ENCODE results near the gene RSAD2. TPM values are rescaled to one million over a fixed set of nuclear protein-coding genes. Genes with fewer than 3 reads are reported as not detected.

The RSAD2 gene, protein sequence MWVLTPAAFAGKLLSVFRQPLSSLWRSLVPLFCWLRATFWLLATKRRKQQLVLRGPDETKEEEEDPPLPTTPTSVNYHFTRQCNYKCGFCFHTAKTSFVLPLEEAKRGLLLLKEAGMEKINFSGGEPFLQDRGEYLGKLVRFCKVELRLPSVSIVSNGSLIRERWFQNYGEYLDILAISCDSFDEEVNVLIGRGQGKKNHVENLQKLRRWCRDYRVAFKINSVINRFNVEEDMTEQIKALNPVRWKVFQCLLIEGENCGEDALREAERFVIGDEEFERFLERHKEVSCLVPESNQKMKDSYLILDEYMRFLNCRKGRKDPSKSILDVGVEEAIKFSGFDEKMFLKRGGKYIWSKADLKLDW
- total RNA-seq: 0.77 and 1.7 TPM in 2 replicates
- 0.14 and 0.17 TPM in 2 replicates for polyA plus RNA-seq
- polyA plus RNA-seq (2012): 0.03 and 0.13 TPM in 2 replicates
- polyA minus RNA-seq (ENCODE audit: low replicate concordance): not detected in 2 replicates

DNA sequence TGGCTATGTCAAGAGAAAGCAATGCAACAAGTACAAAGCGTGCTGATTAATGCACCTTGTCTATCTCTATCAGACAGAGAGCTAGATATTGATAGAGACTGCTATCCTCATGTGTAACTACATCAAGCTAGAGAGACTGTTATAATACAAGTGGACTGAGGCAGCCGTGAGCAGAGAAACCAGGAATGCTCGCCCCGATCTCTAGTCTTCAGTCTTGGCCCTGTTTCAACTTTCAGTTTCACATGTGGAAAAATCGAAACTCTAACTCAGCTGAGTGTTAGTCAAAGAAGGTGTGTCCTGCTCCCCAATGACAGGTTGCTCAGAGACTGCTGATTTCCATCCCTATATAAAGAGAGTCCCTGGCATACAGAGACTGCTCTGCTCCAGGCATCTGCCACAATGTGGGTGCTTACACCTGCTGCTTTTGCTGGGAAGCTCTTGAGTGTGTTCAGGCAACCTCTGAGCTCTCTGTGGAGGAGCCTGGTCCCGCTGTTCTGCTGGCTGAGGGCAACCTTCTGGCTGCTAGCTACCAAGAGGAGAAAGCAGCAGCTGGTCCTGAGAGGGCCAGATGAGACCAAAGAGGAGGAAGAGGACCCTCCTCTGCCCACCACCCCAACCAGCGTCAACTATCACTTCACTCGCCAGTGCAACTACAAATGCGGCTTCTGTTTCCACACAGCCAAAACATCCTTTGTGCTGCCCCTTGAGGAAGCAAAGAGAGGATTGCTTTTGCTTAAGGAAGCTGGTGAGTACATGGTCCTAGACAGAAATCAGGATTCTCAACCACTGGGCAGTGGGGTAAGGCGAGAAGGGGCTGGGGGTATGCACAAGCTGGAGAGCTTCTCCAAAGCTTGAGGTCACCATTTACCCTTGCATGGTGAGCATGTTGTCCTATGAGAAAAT, at the start of gene RSAD2:
RSAD2 (plus strand) TSS at position 376 of the 903 bp plus-strand sequence; CDS start at position 400, 24 bp downstream.
- Histone ChIP-seq H3K9ac (ENCODE audit: insufficient read depth, low read length) (no peak within 1 kb of the TSS), H3K36me3 (ENCODE audit: control insufficient read depth, insufficient read depth, low read length) (no peaks in the 10 kb centered on the region), H3K4me2 (ENCODE audit: extremely low read depth, insufficient read depth, low read length) (peak within 1 kb of the TSS; percentile 73), H2AFZ (ENCODE audit: low read length) (peak within 1 kb of the TSS; percentile 30), H3K4me3 (replicated peaks in 1 of 4; ENCODE audit: control extremely low read depth in 1 of 4, insufficient read depth in 1 of 4, low read depth in 3 of 4, low read length in 4 of 4) (peak within 1 kb of the TSS; percentile 21 to 55 (median 43)), H4K20me1 (ENCODE audit: control insufficient read depth, extremely low read depth, insufficient read depth, low read length) (no peaks in the 10 kb centered on the region), H3K27me3 (ENCODE audit: control insufficient read depth, insufficient read depth, low read length) (no peaks in the 10 kb centered on the region), H3K79me2 (ENCODE audit: control insufficient read depth, insufficient read depth, low read length) (no peaks in the 10 kb centered on the region), H3K4me1 (ENCODE audit: control insufficient read depth, extremely low read depth, insufficient read depth, low read length) (no peaks in the 10 kb centered on the region), H3K9me3 (ENCODE audit: control insufficient read depth, insufficient read depth, low read depth, low read length) (no peaks in the 10 kb centered on the region), H3K27ac (ENCODE audit: insufficient read depth, low read length) (no peak within 1 kb of the TSS)
- no peak for TF ChIP-seq EZH2 (IDR thresholded peaks at IDR 0.05; ENCODE audit: low read length, missing control alignments)
- TF ChIP-seq, protein P1, sequence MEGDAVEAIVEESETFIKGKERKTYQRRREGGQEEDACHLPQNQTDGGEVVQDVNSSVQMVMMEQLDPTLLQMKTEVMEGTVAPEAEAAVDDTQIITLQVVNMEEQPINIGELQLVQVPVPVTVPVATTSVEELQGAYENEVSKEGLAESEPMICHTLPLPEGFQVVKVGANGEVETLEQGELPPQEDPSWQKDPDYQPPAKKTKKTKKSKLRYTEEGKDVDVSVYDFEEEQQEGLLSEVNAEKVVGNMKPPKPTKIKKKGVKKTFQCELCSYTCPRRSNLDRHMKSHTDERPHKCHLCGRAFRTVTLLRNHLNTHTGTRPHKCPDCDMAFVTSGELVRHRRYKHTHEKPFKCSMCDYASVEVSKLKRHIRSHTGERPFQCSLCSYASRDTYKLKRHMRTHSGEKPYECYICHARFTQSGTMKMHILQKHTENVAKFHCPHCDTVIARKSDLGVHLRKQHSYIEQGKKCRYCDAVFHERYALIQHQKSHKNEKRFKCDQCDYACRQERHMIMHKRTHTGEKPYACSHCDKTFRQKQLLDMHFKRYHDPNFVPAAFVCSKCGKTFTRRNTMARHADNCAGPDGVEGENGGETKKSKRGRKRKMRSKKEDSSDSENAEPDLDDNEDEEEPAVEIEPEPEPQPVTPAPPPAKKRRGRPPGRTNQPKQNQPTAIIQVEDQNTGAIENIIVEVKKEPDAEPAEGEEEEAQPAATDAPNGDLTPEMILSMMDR (conservative IDR thresholded peaks at IDR 0.05 in 1 of 2, IDR thresholded peaks at IDR 0.05 in 1 of 2; ENCODE audit: low read depth in 1 of 2, low read length in 2 of 2): no peak
- peak; percentile 34 to 42 for DNase-seq (ENCODE audit: low read depth in 2 of 2)

DNA sequence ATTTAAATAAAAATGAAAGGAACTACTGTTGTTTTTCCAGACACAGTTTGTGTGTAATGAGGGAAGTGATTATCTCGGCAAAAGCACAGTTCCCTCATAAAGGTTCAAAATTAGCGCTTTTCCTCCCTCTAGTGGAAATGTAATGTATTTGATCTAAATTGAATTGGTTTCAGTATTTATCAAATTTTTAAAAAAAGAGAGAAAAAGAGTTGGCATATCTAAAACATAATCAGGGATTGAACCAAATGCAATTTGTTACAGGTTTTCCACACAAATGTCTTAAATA, 49.3 kb upstream of the RSAD2 start:
- Histone ChIP-seq H3K36me3 (ENCODE audit: control insufficient read depth, insufficient read depth, low read length) (no peaks in the 10 kb centered on the region), H3K9ac (ENCODE audit: insufficient read depth, low read length) (no peak overlapping the region), H4K20me1 (ENCODE audit: control insufficient read depth, extremely low read depth, insufficient read depth, low read length) (no peaks in the 10 kb centered on the region), H3K27ac (ENCODE audit: insufficient read depth, low read length) (no peak overlapping the region), H3K27me3 (ENCODE audit: control insufficient read depth, insufficient read depth, low read length) (no peaks in the 10 kb centered on the region), H3K4me1 (ENCODE audit: control insufficient read depth, extremely low read depth, insufficient read depth, low read length) (peaks cover 3% of the 10 kb centered on the region), H3K9me3 (ENCODE audit: control insufficient read depth, insufficient read depth, low read depth, low read length) (no peaks in the 10 kb centered on the region), H2AFZ (ENCODE audit: low read length) (peak overlapping the region; percentile 24), H3K4me2 (ENCODE audit: extremely low read depth, insufficient read depth, low read length) (peak overlapping the region; percentile 46), H3K79me2 (ENCODE audit: control insufficient read depth, insufficient read depth, low read length) (no peaks in the 10 kb centered on the region), H3K4me3 (replicated peaks in 1 of 4; ENCODE audit: control extremely low read depth in 1 of 4, insufficient read depth in 1 of 4, low read depth in 3 of 4, low read length in 4 of 4) (no peak overlapping the region)
- peak; percentile 40 to 66 for DNase-seq (ENCODE audit: low read depth in 2 of 2)
- TF ChIP-seq, protein P1 (conservative IDR thresholded peaks at IDR 0.05 in 1 of 2, IDR thresholded peaks at IDR 0.05 in 1 of 2; ENCODE audit: low read depth in 1 of 2, low read length in 2 of 2): peak; percentile 32 to 48
- no peak for TF ChIP-seq EZH2 (IDR thresholded peaks at IDR 0.05; ENCODE audit: low read length, missing control alignments)

DNA sequence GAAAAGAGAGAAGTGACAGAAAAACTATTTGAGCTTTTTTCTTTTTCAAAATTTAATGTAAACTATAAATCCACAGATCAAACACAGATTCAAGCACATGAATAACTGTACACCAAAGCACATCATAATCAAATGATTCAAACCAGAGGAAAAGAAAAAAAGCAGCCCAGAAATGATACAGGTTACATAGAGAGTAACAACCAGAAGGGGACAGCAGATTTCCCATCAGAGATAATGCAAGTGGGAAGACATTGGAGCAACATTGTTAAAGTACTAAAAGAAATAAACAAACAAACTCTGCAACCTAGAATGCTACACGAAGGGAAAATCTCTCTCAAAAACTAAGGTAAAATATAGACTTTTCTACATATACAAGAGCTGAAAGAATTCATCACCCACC, 46.3 kb upstream of the RSAD2 start:
- no peak overlapping the region for H3K9ac ChIP-seq (ENCODE audit: insufficient read depth, low read length)
- H3K27me3 ChIP-seq (ENCODE audit: control insufficient read depth, insufficient read depth, low read length): no peaks in the 10 kb centered on the region
- no peak for DNase-seq (ENCODE audit: low read depth in 2 of 2)
- TF ChIP-seq, protein P1 (conservative IDR thresholded peaks at IDR 0.05 in 1 of 2, IDR thresholded peaks at IDR 0.05 in 1 of 2; ENCODE audit: low read depth in 1 of 2, low read length in 2 of 2): no peak
- no peak for TF ChIP-seq EZH2 (IDR thresholded peaks at IDR 0.05; ENCODE audit: low read length, missing control alignments)
- H3K36me3 ChIP-seq (ENCODE audit: control insufficient read depth, insufficient read depth, low read length): no peaks in the 10 kb centered on the region
- no peaks in the 10 kb centered on the region for H3K4me1 ChIP-seq (ENCODE audit: control insufficient read depth, extremely low read depth, insufficient read depth, low read length)
- H3K4me2 ChIP-seq (ENCODE audit: extremely low read depth, insufficient read depth, low read length): no peak overlapping the region
- H2AFZ ChIP-seq (ENCODE audit: low read length): no peak overlapping the region
- no peak overlapping the region for H3K27ac ChIP-seq (ENCODE audit: insufficient read depth, low read length)
- H3K4me3 ChIP-seq (replicated peaks in 1 of 4; ENCODE audit: control extremely low read depth in 1 of 4, insufficient read depth in 1 of 4, low read depth in 3 of 4, low read length in 4 of 4): no peak overlapping the region
- no peaks in the 10 kb centered on the region for H3K9me3 ChIP-seq (ENCODE audit: control insufficient read depth, insufficient read depth, low read depth, low read length)
- H4K20me1 ChIP-seq (ENCODE audit: control insufficient read depth, extremely low read depth, insufficient read depth, low read length): no peaks in the 10 kb centered on the region
- H3K79me2 ChIP-seq (ENCODE audit: control insufficient read depth, insufficient read depth, low read length): no peaks in the 10 kb centered on the region
